ENCODE measurements around the gene COX4I2.
"Not testable (repeated sequence)": the region's sequence is repeated elsewhere in the genome, so short reads cannot be mapped to it uniquely, and the experiment has no call there.

COX4I2 gene

DNA sequence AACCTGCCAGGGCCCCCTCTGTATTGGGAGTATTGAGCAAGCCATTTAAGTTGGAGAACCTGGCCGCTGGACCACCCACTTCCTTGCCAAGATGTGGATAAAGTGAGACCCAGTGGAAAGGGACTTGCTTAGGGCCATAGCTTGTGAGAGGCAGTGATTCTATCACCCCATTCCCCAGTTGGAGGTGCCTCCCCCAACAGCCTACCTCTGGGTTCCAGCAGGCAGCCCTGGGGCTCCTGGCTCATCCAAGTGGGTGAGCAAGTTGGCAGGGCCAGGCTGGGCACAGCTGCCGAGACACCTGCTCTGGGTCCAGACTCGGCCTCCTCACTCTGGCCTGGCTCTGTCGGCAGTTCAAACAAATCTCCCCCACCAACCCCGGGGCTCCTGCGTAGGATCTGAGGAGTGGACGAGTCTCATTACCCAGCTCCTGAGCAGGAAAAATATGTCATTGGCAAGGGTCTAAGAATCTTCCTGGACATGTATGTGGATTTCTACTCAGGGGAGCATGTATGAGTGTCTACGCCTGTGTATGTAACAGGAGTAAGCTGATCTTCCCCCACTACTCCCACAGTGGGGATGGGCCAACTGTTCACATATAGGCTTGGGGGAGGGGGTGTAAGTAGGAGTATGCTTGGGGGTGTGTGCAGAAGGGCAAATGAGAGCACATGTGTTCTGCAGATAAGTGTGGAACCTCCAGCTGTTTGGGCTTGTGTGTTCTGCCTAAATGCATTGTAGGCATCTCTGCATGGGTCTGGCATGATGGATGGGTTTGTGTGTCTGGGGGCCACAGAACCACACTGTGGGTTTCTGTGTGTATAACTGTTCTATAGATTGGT, 30.7 kb upstream of the COX4I2 start:
- peak overlapping the region; percentile 100 for H3K4me3 ChIP-seq (ENCODE audit: low read depth, low read length)

DNA sequence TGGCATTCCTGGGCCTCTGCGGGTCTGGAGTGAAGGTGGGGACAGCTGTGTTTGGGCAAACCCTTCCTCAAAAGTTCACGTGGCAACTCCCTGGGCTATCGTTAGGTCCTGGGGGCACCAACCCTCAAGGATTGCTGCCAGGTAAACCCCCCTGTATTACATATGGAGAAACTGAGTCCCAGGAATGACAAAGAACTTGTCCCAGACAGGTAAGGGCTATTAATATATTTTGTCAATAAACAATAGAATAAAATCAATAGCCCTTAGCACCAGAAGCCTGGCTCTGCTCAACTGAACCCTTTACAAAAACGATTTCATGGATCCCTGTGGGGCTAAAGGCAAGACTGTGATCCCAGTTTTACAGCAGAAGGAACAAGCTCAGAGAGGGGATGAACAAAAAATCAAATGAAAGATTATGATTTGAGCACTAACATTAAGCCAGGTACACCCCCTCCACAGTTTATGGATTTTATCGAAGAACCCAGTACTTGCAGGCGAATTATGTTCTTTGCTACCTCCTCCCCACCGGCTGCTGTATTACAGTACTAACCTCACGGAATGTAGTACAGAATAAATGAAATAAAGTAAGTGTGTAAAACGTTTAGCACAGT, 30.0 kb upstream of the COX4I2 start:
- no peak overlapping the region for H3K4me3 ChIP-seq (ENCODE audit: low read depth, low read length)

DNA sequence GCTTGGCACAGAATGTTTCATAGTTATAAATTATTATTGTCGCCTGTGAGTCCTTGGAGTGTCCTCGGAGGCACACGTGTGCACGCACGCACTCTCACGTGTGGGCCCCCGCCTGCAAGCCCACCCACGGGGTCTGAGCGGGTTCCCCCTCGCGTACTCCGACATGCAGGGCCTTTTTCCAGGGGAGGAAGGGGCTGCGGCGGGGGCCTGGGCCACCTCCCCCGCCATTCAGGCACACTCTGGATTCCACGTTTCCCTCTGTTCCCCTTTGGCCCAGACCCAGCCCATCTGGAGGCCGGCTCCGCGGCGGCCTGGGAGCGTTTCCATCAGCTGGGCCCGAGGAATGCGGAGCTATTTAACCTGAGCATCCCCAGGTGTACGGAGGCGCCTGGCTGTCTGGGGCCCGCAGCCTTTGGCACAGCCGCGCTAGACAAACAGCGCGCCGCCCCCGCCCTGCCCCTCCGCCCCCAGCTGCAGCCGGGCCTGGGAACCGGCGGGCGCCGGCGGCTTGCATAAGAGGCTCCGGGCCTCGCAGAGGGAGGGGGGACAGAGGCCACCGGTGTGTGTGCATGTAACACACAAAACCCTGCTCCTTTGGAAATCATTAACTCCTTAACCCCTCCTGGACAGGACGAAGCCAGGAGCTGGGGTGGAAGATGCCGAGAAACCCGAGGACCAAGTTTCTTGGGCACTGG, 29.3 kb upstream of the COX4I2 start:
- H3K4me3 ChIP-seq (ENCODE audit: low read depth, low read length), result no peak overlapping the region

DNA sequence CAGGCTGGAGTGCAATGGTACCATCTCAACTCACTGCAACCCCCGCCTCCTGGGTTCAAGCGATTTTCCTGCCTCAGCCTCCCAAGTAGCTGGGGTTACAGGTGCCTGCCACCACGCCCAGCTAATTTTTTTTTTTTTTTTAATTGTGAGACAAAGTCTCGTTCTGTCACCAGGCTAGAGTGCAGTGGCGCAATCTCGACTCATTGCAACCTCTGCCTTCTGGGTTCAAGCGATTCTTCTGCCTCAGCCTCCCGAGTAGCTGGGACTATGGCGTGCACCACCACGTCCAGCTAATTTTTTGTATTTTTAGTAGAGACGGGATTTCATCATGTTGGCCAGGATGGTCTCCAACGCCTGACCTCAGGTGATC, 25.5 kb upstream of the COX4I2 start:
- H3K4me3 ChIP-seq (ENCODE audit: low read depth, low read length), result not testable (repeated sequence)

DNA sequence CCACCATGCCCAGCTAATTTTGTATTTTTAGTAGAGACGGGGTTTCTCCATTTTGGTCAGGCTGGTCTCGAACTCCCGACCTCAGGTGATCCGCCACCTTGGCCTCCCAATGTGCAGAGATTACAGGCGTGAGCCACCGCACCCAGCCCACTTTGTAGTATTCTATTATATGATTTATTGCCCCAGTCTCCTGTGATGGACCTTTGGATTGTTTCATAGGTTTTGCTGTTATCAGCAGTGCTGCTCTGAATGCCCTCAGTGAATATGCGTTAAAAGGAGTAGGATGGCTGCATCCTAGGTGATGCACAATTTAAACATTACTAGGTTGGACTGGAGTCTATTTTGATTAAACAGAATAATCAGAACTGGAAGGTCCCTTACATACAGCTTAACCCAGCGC, 22.3 kb upstream of the COX4I2 start:
- no peak overlapping the region for H3K4me3 ChIP-seq (ENCODE audit: low read depth, low read length)

DNA sequence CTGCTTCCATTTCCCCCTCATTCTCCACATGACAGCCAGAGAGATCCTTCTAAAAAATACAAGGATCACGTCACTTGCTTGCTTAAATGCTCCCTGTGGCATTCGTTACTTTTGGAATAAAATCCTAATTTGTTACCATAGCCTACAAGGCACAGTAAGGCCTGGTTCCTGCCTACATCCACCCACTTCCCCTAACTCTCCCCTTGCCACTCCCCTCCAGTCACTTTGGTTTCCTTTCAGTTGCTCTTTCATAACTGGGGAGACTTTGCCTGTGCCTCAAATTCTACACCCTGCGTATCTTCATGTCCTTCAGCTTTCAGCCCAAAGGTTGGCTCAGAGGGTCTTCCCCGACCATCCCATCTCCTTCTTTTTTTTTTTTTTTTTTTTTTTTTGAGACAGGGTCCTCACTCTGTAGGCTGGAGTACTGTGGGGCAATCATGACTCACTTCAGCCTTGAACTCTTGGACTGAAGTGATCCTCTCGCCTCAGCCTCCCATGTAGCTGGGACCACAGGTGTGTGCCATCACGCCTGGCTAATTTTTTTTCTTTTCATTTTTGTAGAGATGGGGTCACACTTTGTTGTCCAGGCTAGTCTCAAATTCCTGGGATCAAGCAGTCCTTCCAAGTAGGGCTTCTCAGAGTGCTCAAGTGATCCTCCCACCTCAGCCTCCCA, 20.1 kb upstream of the COX4I2 start:
- H3K4me3 ChIP-seq (ENCODE audit: low read depth, low read length), result no peak overlapping the region

DNA sequence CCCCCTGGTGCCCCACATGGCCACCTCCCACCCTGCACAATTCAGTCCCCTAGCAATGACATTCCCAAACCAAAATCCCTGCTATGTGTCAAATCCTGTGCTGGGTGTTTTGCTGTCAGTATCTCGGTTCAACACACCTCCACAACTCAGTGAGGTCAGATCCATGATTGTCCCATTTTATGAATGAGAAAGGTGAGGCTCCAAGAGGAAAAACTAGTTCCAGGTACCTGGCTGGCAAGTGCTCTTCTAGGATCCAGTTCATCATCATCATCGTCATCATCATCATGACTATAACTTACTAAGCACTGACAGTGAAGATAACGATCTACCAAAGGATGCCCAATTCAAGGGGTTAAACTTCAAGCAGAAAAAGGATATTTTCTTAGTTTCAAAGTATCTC, 17.5 kb upstream of the COX4I2 start:
- H3K4me3 ChIP-seq (ENCODE audit: low read depth, low read length), result no peak overlapping the region

DNA sequence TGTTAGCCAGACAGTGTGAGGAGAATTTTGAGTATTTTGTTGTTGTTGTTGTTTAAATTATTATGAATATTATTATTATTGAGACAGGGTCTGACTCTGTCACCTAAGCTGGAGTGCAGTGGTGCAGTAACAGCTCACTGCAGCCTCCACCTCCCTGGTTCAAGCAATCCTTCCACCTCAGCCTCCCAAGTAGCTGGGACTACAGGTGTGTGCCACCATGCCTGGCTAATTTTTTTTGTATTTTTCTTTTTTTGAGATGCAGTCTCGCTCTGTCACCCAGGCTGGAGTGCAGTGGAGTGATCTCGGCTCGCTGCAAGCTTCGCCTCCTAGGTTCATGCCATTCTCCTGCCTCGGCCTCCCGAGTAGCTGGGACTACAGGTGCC, 14.6 kb upstream of the COX4I2 start:
- not testable (repeated sequence) for H3K4me3 ChIP-seq (ENCODE audit: low read depth, low read length)

DNA sequence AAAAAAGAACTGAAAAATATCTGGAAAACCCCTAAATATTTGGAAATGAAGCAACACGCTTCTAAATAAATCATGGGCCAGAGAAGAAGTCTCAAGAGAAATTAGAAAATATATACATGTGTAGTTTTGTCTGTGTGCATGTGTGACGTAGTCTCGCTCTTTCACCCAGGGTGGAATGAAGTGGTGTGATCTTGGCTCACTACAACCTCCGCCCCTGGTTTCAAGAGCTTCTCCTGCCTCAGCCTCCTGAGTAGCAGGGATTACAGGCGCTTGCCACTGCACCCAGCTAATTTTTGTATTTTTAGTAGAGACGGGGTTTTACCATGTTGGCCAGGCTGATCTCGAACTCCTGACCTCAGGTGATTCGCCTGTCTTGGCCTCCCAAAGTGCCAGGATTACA, 11.2 kb upstream of the COX4I2 start:
- not testable (repeated sequence) for H3K4me3 ChIP-seq (ENCODE audit: low read depth, low read length)

DNA sequence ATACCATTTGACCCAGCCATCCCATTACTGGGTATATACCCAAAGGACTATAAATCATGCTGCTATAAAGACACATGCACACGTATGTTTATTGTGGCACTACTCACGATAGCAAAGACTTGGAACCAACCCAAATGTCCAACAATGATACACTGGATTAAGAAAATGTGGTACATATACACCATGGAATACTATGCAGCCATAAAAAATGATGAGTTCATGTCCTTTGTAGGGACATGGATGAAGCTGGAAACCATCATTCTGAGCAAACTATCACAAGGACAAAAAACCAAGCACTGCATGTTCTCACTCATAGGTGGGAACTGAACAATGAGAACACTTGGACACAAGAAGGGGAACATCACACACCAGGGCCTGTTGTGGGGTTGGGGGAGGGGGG, 9.7 kb upstream of the COX4I2 start:
- not testable (repeated sequence) for H3K4me3 ChIP-seq (ENCODE audit: low read depth, low read length)

DNA sequence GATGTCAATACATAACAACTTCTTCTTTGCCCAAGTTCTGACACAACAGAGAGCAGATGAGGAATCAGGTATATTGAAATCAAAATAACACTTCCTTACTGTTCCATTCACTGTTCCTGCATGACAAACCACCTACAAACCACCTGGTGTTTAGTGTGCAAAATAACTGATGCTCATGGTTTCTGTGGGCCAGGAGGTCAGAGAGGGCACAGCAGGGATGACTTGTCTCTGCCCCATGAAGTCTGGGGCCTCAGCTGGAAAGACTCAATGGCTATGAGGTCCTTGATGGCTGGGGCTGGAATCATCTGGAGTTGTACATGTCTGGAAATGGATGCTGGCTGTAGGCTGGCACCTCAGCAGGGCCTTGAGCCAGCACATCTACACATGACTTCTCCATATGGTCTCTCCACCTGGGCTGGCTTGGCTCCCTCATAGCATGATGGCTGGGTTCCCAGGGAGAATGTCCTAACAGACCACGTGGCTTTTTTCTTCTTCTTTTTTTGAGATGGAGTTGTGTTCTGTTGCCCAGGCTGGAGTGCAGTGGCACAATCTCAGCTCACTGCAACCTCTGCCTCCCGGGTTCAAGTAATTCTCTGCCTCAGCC, 7.4 kb upstream of the COX4I2 start:
- no peak overlapping the region for H3K4me3 ChIP-seq (ENCODE audit: low read depth, low read length)

DNA sequence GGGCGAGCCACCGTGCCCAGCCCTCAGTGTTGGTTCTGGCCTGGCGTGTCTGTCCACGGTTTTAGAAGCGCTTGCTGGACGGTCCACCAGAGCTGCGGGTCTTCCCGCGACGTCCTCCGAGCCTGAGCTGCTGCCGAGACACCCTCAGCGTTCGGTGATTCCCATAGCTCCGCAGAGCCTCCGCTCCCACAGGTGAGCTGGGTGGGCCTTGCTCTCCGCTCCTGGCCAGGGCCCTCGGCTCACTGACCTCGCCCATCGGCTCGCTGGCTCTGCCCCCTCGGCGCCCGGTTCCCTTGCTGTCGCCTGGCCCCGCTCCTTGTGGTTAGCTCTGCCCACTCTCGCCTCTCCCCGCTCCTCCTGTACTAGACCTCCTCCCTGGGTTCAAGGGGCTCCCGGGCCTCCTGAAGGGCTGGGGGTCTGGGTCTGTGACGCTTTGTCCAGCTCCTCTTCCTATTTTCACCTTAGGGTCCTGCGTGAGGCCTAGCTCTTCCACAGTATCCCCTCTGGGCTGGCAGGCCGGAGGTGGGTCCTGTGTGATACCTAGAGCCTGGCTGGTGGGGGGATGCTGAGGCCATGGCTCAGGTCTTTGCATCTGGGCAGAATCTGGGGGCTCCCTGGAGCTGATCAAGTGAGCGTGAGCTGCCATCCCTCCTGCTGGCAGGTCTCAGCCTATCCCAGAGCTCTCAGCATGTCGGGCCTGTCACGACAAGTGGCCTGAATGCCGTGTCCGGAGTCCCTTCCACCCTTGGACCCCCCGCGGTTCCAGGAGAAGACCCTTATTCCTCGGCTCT, 5.0 kb upstream of the COX4I2 start:
- H3K4me3 ChIP-seq (ENCODE audit: low read depth, low read length), result no peak overlapping the region

DNA sequence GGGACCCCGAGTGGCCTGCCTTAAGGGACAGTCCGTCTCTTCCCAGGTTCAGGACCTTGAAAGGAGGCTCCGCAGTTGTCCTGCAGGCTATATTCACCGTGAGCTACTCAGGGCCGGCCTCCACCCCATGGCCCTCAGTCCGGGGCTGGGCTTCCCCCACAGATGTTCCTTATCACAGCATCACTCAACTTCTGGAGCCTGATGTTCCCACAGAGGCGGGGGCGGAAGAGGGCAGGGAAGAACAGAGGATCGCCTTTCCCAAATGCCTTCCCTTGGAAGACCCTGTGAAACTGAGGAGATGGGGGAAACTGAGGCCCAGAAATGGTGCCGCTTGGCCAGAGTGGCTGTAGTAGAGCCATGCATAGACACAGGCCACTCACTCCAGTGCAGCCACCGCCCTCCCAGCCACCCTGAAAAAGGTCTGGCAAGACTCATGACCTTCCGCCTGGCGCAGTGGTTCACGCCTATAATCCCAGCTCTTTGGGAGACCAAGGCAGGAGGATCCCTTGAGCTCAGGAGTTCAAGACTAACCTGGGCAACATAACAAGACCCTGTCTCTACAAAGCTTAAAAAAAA, 4.3 kb upstream of the COX4I2 start:
- no peak overlapping the region for H3K4me3 ChIP-seq (ENCODE audit: low read depth, low read length)

DNA sequence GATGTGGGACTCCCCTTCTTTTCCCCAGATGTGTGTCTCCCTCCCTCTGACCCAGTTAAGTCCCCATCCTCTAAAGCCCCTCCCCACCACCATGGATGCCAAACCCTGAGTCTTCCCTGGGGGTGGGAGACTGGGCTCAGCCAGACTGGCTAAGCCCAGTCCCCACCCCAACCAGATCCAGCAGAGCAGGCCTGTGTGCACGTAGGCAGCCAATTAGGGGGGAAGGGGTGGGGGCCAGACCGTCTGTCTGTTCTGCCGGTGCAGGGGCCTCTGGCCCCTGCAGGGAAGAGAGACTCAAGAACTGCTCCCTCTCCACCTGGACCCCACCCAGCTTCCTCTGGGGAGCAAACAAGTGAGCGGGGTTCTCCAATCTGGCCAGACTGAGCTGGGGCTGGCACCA, 605 bp downstream of the COX4I2 start:
- H3K4me3 ChIP-seq (ENCODE audit: low read depth, low read length), result no peak overlapping the region

DNA sequence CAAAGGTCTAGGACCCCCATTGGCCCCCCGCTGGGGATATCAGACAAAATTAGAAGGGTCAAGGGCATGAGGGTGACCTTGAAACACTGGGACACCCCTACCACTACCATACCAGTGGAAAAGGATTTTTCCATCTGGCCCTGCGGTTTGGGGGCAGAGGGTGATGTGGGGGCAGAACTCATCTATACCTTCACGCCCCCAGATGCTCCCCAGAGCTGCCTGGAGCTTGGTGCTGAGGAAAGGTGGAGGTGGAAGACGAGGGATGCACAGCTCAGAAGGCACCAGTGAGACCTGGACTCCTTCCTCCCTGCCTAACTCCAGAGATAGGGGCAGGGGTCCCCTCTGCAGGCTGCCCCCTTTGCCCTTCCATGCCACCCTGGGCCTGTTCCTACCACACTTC, 1.1 kb downstream of the COX4I2 start:
- no peak overlapping the region for H3K4me3 ChIP-seq (ENCODE audit: low read depth, low read length)

DNA sequence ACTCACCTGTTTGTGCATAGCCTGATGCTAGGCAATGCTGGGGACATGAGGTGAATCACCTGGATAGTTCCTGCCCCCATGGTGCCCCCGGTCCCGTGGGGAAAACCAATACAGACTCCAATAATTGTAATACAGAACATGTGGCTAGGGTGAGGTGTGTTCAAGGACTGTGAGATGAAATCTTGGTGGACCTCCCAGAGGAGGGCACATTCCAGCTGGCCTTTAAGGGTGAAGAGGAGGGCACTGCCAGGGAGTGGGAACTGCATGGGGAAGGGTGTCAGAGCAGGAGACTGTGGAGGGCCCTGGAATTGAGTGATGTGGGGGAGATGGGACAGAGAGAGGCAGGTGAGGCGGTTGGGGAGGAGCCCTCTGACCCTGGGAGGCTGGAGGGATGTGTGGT, 2.5 kb downstream of the COX4I2 start:
- no peak overlapping the region for H3K4me3 ChIP-seq (ENCODE audit: low read depth, low read length)

DNA sequence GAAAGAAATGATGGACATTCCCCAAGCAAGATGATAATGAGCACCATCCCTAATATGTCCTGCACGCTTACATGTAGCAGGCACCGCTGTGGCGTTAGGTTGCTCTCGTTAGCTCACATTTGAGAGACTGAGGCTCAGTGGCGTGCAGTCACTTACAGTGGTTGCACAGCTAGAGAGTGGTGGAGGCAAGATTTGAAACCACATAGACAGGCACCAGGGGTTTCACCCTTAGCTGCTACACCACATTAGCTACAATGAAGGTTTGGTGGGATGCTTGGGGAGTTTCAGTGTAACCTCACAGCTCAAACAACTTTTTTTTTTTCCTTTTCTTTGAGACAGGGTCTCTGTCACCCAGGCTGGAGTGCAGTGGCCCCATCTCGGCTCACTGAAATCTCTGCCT, 3.7 kb downstream of the COX4I2 start:
- no peak overlapping the region for H3K4me3 ChIP-seq (ENCODE audit: low read depth, low read length)

DNA sequence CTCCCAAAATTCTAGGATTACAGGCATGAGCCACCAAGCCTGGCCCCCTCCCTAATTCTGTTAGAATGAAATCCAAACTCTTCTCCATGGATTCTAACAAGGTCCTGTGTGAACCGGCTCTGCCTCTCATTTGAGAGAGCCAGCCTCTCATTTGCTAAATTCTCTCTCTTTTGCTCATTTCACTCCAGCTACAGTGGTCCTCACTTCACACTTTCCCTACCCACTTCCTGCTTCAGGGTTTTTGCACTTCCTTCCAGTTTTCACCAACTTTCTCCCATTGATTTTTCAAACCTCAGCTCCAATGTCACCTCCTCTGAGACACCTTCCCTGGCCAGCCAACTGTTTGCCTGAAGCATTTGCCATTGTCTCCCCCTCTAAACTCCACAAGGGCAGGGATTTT, 5.1 kb downstream of the COX4I2 start:
- H3K4me3 ChIP-seq (ENCODE audit: low read depth, low read length), result no peak overlapping the region

DNA sequence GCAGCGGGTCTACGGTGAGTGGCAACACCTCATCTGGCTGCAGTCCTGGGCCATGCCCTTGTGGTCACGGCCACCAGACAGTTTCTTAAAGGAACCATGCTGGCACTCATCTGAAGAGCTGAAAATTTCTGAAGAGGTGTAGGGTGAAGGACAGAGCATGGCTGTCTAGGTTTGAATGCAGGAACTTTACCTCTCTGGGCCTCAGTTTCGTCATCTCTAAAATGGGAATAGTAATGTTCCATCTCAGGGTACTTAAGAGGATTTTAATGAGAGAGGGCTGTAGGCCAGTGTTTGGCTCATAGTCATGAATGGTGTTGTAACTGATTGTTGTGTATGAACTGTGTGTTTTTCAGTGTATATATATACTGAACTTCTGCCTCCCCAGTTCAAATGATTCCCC, 5.8 kb downstream of the COX4I2 start:
- H3K4me3 ChIP-seq (ENCODE audit: low read depth, low read length), result no peak overlapping the region

DNA sequence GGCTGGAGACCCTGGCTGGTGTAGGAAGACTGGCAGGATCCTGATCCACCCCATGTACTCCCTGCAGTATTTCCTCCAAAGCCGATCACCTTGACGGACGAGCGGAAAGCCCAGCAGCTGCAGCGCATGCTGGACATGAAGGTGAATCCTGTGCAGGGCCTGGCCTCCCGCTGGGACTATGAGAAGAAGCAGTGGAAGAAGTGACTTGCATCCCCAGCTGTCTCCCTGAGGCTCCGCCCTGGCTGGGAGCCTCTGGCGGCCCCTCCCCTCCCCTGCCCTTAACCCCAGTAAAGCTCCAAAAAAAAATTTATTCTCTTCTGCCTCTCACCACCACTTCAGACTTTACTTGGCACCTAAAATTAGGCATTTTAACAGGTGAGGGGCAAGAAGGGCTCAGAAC, 7.0 kb downstream of the COX4I2 start:
- no peak overlapping the region for H3K4me3 ChIP-seq (ENCODE audit: low read depth, low read length)
